Stimulated activated CD4-positive, alpha-beta T cell treated with anti-CD3 and anti-CD28 coated beads, TNF-alpha, amount 100 ng/mL, for 24 hours (primary cell): ENCODE data around the gene PPP4R1.
A peak's percentile ranks its signal among the peaks of the same experiment; 100 is the strongest.
"Not testable (repeated sequence)": the region's sequence is repeated elsewhere in the genome, so short reads cannot be mapped to it uniquely, and the experiment has no call there.

ENCODE experiments used
- DNase-seq, 3 experiments: peaks; one replicate each; pipeline ENCODE4 v3.0.0-alpha.2; 2020; ENCODE audit warnings: low read depth in 3 of 3

PPP4R1 gene

GRCh38 chr18:9614401-9615279 is at the start of gene PPP4R1:
Gene PPP4R1 (minus strand): TSS chr18:9614559. CDS start chr18:9614484, 75 bp downstream.
- DNase-seq, result peak; percentile 17 to 64 (median 40)

- DNase-seq, result no peak
Observed at GRCh38 chr18:9663377-9663776, 49.0 kb upstream of the PPP4R1 start.

- DNase-seq, result no peak
Observed at GRCh38 chr18:9661564-9661963, 47.2 kb upstream of the PPP4R1 start.

GRCh38 chr18:9659499-9660375 is 45.4 kb upstream of the PPP4R1 start:
- DNase-seq, result no peak

- DNase-seq, result no peak
Observed at GRCh38 chr18:9658087-9658641, 43.8 kb upstream of the PPP4R1 start.

GRCh38 chr18:9655232-9655767 is 40.9 kb upstream of the PPP4R1 start:
- DNase-seq, result no peak

- no peak for DNase-seq
Observed at GRCh38 chr18:9653390-9653789, 39.0 kb upstream of the PPP4R1 start.

- DNase-seq, result no peak
Observed at GRCh38 chr18:9649164-9649540, 34.8 kb upstream of the PPP4R1 start.

- DNase-seq, result no peak
Observed at GRCh38 chr18:9648431-9649163, 34.2 kb upstream of the PPP4R1 start.

- no peak for DNase-seq
Observed at GRCh38 chr18:9647496-9648323, 33.4 kb upstream of the PPP4R1 start.

GRCh38 chr18:9643549-9643948 is 29.2 kb upstream of the PPP4R1 start:
- DNase-seq, result no peak

GRCh38 chr18:9642799-9643462 is 28.6 kb upstream of the PPP4R1 start:
- no peak for DNase-seq

- not testable (repeated sequence) for DNase-seq
Observed at GRCh38 chr18:9641081-9641480, 26.7 kb upstream of the PPP4R1 start.

GRCh38 chr18:9638886-9639285 is 24.5 kb upstream of the PPP4R1 start:
- DNase-seq, result no peak

GRCh38 chr18:9637036-9637767 is 22.8 kb upstream of the PPP4R1 start:
- DNase-seq, result no peak

GRCh38 chr18:9634856-9635255 is 20.5 kb upstream of the PPP4R1 start:
- no peak for DNase-seq

GRCh38 chr18:9631814-9632496 is 17.6 kb upstream of the PPP4R1 start:
- no peak for DNase-seq

GRCh38 chr18:9630444-9630843 is 16.1 kb upstream of the PPP4R1 start:
- no peak for DNase-seq

- no peak for DNase-seq
Observed at GRCh38 chr18:9629709-9630108, 15.3 kb upstream of the PPP4R1 start.
